ENCODE results near the gene ZDHHC13. TPM values are rescaled to one million over a fixed set of nuclear protein-coding genes. Genes with fewer than 3 reads are reported as not detected.

ZDHHC13 gene
- total RNA-seq, 1 experiment from 2014 or later = 45.6 TPM

GRCh38 chr11:19164881-19165280 lies 47.9 kb downstream of the ZDHHC13 start:
- DNase-seq (ENCODE audit: low spot score) = no peak

- no peak for DNase-seq (ENCODE audit: low spot score)
These were observed 51.1 kb downstream of the ZDHHC13 start for GRCh38 chr11:19168090-19168489.

GRCh38 chr11:19173004-19173689 lies 56.2 kb downstream of the ZDHHC13 start:
- no peak for DNase-seq (ENCODE audit: low spot score)

- no peak for DNase-seq (ENCODE audit: low spot score)
These were observed 57.1 kb downstream of the ZDHHC13 start for GRCh38 chr11:19173964-19174638.

GRCh38 chr11:19176629-19177186 lies 59.7 kb downstream of the ZDHHC13 start:
- no peak for DNase-seq (ENCODE audit: low spot score)

GRCh38 chr11:19181531-19182261 lies 64.7 kb downstream of the ZDHHC13 start:
- DNase-seq (ENCODE audit: low spot score) = no peak

GRCh38 chr11:19183646-19184045 lies 66.7 kb downstream of the ZDHHC13 start:
- no peak for DNase-seq (ENCODE audit: low spot score)

- DNase-seq (ENCODE audit: low spot score) = no peak
These were observed 68.1 kb downstream of the ZDHHC13 start for GRCh38 chr11:19185036-19185435.

- no peak for DNase-seq (ENCODE audit: low spot score)
These were observed 68.6 kb downstream of the ZDHHC13 start for GRCh38 chr11:19185516-19186052.

GRCh38 chr11:19187114-19187832 lies 70.3 kb downstream of the ZDHHC13 start:
- no peak for DNase-seq (ENCODE audit: low spot score)

- no peak for DNase-seq (ENCODE audit: low spot score)
These were observed 70.9 kb downstream of the ZDHHC13 start for GRCh38 chr11:19187833-19188258.

GRCh38 chr11:19191530-19192169 lies 74.7 kb downstream of the ZDHHC13 start:
- DNase-seq (ENCODE audit: low spot score) = no peak

GRCh38 chr11:19193916-19194315 lies 76.9 kb downstream of the ZDHHC13 start:
- DNase-seq (ENCODE audit: low spot score) = no peak

GRCh38 chr11:19194620-19195308 lies 77.8 kb downstream of the ZDHHC13 start:
- no peak for DNase-seq (ENCODE audit: low spot score)

- DNase-seq (ENCODE audit: low spot score) = no peak
These were observed 79.5 kb downstream of the ZDHHC13 start for GRCh38 chr11:19196432-19196831.

- DNase-seq (ENCODE audit: low spot score) = no peak
These were observed 82.1 kb downstream of the ZDHHC13 start for GRCh38 chr11:19199048-19199447.

GRCh38 chr11:19199771-19200170 lies 82.8 kb downstream of the ZDHHC13 start:
- DNase-seq (ENCODE audit: low spot score) = no peak

- peak; percentile 71 for DNase-seq (ENCODE audit: low spot score)
These were observed 83.6 kb downstream of the ZDHHC13 start for GRCh38 chr11:19200410-19201201.
